ENCODE data around the gene TEX14. TPM values are rescaled to one million over a fixed set of nuclear protein-coding genes. Genes with fewer than 3 reads are reported as not detected.
"Not testable (repeated sequence)": the region's sequence is repeated elsewhere in the genome, so short reads cannot be mapped to it uniquely, and the experiment has no call there.

The TEX14 gene
- polyA plus RNA-seq, 1 donor: 0.33 TPM

DNA sequence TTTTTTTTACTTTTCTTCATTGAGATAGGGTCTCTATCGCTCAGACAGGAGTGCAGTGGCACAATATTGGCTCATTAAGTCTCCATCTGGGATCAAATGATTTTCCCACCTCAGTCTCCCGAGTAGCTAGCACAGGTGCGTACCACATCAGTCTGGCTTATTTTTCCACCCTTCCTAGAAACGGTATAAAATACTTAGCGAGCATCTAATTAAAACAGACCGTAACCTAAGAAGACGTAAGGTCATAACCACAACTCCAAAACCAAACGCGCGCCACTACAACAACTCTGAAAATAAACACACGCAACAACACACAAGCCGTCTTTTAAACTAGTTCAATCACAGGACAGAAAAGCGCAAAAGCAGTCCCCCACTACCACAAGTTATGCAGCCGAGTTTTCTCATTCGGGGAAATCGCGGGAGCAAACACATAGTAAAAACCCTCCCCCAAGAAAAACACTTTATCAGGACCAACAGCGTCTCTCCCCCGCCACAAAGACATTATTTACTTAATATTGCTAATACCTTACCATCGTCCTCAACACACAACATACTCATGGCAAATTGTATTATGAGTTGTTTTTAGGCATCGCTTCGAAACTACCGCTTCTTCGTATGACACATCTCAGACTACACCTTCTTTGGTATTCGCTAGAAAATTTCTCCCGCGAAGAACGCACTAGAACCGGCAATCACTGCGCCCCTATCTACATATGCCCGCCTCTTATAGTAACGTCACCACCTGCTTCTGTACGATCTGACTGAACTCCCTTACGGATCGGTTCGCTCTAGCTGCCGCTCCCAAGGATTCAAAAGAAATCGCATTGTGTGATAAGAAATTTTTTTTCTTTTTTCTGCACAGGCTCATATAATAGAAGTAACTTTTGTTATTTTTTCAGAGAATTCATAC, 32.8 kb downstream of the TEX14 start:
- peak overlapping the region; percentile 51 for H3K27ac ChIP-seq (ENCODE audit: low read length)
- WGBS (ENCODE audit: insufficient coverage, low lambda C conversion rate): 0% methylated on average over 5 of the region's 38 CpGs
- DNase-seq: peak; percentile 90 to 93
- peaks cover 5% of the 10 kb centered on the region for H3K9me3 ChIP-seq (ENCODE audit: control insufficient read depth, low read depth, low read length)
- peak overlapping the region; percentile 48 for H3K4me3 ChIP-seq (ENCODE audit: low read length)
- peaks cover 3% of the 10 kb centered on the region for H3K4me1 ChIP-seq (ENCODE audit: control insufficient read depth, insufficient read depth, low read length)
- H3K36me3 ChIP-seq (ENCODE audit: control insufficient read depth, insufficient read depth, low read length): no peaks in the 10 kb centered on the region
- no peaks in the 10 kb centered on the region for H3K27me3 ChIP-seq (ENCODE audit: control insufficient read depth, insufficient read depth, low read length)

DNA sequence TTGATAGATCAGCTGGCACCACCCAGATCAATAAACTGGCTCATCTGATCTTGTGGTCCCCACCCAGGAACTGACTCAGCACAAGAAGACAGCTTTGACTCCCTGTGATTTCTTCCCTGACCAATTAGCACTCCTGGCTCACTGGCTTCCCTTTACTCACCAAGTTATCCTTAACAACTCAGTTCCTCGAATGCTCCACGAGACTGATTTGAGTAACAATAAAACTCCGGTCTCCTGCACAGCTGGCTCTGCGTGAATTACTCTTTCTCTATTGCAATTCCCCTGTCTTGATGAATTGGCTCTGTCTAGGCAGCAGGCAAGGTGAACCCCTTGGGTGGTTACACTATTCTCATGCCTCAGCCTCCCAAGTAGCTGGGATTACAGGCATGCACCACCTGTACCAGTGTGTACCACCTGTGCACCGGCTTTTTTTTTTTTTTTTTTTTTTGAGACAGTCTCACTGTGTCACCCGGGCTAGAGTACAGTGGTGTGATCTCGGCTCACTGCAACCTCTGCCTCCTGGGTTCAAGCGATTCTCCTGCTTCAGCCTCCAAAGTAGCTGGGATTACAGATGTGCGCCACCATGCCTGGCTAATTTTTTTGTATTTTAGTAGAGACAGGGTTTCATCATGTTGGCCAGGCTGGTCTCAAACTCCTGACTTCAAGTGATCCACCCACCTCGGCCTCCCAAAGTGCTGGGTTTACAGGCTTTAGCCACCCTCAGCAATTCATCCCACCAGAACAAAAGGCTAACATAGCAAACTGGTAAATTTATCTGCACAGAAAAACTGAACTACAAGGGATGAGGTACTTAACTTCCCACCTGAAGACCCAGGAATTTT, 33.7 kb downstream of the TEX14 start:
- not testable (repeated sequence) for H3K36me3 ChIP-seq (ENCODE audit: control insufficient read depth, insufficient read depth, low read length); H3K4me3 ChIP-seq (ENCODE audit: low read length); H3K4me1 ChIP-seq (ENCODE audit: control insufficient read depth, insufficient read depth, low read length); H3K9me3 ChIP-seq (ENCODE audit: control insufficient read depth, low read depth, low read length); H3K27me3 ChIP-seq (ENCODE audit: control insufficient read depth, insufficient read depth, low read length)
- WGBS (ENCODE audit: insufficient coverage, low lambda C conversion rate): no CpG with 5 or more reads among the region's 10 CpGs
- peak in 1 of 2 donors; percentile 30 for DNase-seq
- H3K27ac ChIP-seq (ENCODE audit: low read length): peak overlapping the region; percentile 30

DNA sequence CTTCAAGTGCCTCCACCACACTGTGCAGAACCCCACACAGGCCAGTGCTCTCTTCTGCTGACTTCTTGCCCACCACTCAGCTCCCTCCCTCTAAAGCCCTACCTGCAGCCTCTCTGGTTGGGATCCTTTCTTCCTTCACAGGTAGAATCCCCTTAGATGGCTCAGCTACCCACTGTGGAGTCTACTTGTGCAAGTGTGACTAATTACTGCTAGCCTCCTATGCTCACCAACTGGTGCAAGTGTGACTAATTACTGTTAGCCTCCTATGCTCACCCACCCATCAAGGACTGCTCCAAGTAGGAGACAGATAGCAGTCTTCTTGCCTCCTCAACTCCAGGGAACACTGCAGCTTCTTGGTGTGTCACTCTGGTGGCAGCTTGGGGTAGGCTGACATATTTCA, 43.6 kb downstream of the TEX14 start:
- Histone ChIP-seq H3K27ac (ENCODE audit: low read length) (no peak overlapping the region), H3K4me3 (ENCODE audit: low read length) (no peak overlapping the region), H3K27me3 (ENCODE audit: control insufficient read depth, insufficient read depth, low read length) (peaks cover 2% of the 10 kb centered on the region), H3K36me3 (ENCODE audit: control insufficient read depth, insufficient read depth, low read length) (no peaks in the 10 kb centered on the region), H3K4me1 (ENCODE audit: control insufficient read depth, insufficient read depth, low read length) (no peaks in the 10 kb centered on the region), H3K9me3 (ENCODE audit: control insufficient read depth, low read depth, low read length) (no peaks in the 10 kb centered on the region)
- no peak for DNase-seq

DNA sequence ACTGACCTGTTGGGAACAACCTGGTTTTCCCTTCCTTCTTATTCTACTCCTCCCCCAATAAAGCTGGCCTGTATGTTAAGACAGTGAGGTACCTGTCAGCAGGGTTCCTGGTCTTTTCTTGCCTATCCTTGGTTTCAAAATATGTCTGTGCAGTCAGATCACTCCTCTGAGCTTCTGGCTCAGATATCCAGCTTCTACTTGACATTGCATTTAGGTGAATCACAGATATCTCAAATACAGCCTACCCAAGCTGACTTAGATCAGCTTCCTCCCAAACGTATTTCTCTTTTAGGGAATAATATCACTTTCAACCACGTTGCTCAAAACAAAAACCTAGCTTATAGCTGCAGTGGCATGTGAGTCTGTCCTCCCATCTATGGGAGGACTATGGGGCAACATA, 48.7 kb downstream of the TEX14 start:
- no CpG with 5 or more reads among the region's 2 CpGs for WGBS (ENCODE audit: insufficient coverage, low lambda C conversion rate)
- H3K4me3 ChIP-seq (ENCODE audit: low read length): no peak overlapping the region
- no peaks in the 10 kb centered on the region for H3K27me3 ChIP-seq (ENCODE audit: control insufficient read depth, insufficient read depth, low read length)

DNA sequence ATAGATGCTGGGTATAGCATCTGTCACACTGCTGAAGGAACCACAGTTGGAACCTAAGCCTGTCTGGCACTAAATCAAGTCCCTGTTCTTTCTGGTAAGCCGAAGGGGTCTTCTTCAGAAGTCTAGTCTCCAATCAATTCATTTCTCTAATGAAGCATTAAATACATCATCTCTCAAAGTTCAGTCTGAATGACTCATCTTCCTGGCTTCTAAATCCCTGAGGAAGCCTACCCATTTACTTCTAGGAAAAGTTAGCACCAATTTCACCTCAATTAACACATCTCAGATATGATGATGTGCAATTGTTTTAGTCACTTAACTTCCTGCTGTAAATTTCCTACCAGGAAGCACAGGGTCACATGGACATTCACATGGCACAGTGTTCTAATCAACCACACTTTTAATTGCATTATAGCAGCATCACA, 49.9 kb downstream of the TEX14 start:
- H3K36me3 ChIP-seq (ENCODE audit: control insufficient read depth, insufficient read depth, low read length): no peaks in the 10 kb centered on the region
- WGBS (ENCODE audit: insufficient coverage, low lambda C conversion rate): no CpG with 5 or more reads among the region's 1 CpG

More for the DNA sequence above, 48.7 kb downstream of the TEX14 start:
- DNase-seq: no peak
- no peaks in the 10 kb centered on the region for H3K36me3 ChIP-seq (ENCODE audit: control insufficient read depth, insufficient read depth, low read length)
- H3K27ac ChIP-seq (ENCODE audit: low read length): no peak overlapping the region
- no peaks in the 10 kb centered on the region for H3K9me3 ChIP-seq (ENCODE audit: control insufficient read depth, low read depth, low read length)
- H3K4me1 ChIP-seq (ENCODE audit: control insufficient read depth, insufficient read depth, low read length): no peaks in the 10 kb centered on the region

DNA sequence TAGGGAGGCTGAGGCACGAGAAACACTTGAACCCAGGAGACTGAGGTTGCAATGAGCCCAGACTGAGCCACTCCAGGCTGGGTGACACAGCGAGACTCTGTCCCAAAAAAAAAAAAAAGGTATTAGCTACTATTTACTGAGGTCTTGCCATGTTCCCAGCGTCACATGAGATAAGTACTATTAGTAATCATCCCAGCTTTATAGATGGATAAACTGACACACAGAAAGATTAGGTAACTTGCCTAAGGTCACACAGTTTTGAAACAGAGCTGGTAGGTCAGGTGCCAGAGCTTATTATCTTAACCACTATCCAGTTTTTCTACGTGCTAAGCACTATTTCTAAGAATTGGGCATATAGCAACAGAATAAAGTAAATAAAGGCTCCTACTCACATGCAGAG, 51.6 kb downstream of the TEX14 start:
- Histone ChIP-seq H3K4me1 (ENCODE audit: control insufficient read depth, insufficient read depth, low read length) (no peaks in the 10 kb centered on the region), H3K36me3 (ENCODE audit: control insufficient read depth, insufficient read depth, low read length) (no peaks in the 10 kb centered on the region), H3K27ac (ENCODE audit: low read length) (no peak overlapping the region), H3K4me3 (ENCODE audit: low read length) (no peak overlapping the region), H3K9me3 (ENCODE audit: control insufficient read depth, low read depth, low read length) (no peaks in the 10 kb centered on the region), H3K27me3 (ENCODE audit: control insufficient read depth, insufficient read depth, low read length) (peaks cover 2% of the 10 kb centered on the region)
- no peak for DNase-seq
- WGBS (ENCODE audit: insufficient coverage, low lambda C conversion rate): no CpG with 5 or more reads among the region's 4 CpGs

More for the DNA sequence above, 49.9 kb downstream of the TEX14 start:
- Histone ChIP-seq H3K4me3 (ENCODE audit: low read length) (no peak overlapping the region), H3K27me3 (ENCODE audit: control insufficient read depth, insufficient read depth, low read length) (peaks cover 2% of the 10 kb centered on the region), H3K4me1 (ENCODE audit: control insufficient read depth, insufficient read depth, low read length) (no peaks in the 10 kb centered on the region), H3K27ac (ENCODE audit: low read length) (no peak overlapping the region), H3K9me3 (ENCODE audit: control insufficient read depth, low read depth, low read length) (no peaks in the 10 kb centered on the region)
- DNase-seq: no peak

DNA sequence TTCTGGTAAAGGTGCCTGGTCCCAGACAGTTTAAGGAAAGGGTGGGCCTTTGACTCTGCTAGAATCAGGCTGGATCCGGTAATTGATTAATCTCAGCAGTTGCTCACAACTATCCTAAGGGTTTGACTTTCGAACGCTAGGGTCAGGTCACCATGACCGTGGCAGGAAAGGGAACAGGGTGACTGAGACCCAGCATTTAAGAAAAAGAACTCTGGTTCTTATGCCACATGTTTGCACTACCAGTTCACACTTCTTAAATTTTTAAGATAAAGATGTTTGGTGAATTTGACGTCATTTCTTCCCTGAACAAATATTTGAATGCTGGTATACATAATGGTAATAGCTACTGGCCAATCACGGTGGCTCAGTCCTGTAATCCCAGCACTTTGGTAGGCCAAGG, 52.2 kb downstream of the TEX14 start:
- no peaks in the 10 kb centered on the region for H3K36me3 ChIP-seq (ENCODE audit: control insufficient read depth, insufficient read depth, low read length)
- no peak overlapping the region for H3K27ac ChIP-seq (ENCODE audit: low read length)
- no peaks in the 10 kb centered on the region for H3K9me3 ChIP-seq (ENCODE audit: control insufficient read depth, low read depth, low read length)
- no peaks in the 10 kb centered on the region for H3K4me1 ChIP-seq (ENCODE audit: control insufficient read depth, insufficient read depth, low read length)
- 60% methylated on average over 1 of the region's 6 CpGs for WGBS (ENCODE audit: insufficient coverage, low lambda C conversion rate)
- no peak for DNase-seq
- H3K4me3 ChIP-seq (ENCODE audit: low read length): no peak overlapping the region
- H3K27me3 ChIP-seq (ENCODE audit: control insufficient read depth, insufficient read depth, low read length): peaks cover 2% of the 10 kb centered on the region

DNA sequence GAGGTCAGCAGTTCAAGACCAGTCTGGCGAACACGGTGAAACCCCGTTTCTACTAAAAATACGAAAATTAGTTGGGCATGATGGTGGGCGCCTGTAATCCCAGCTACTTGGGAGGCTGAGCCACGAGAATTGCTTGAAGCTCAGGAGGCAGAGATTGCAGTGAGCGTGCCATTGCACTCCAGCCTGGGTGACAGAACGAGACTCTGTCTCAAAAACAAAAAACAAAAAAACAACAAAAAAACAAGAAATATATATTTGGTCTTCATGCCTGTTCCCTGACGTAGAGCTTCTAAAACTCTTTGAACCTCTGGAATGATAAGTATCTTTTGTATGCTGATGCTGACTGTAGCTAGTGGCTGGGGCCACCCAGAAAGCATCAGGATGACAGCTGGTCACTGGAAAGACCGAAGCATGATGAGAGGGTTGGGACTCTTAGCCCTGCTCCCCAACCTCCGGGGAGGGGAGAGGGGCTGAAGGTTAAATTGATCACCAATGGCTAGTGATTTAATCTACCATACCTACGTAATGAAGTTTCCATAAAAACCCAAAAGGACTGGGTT, 54.8 kb downstream of the TEX14 start:
- Histone ChIP-seq H3K9me3 (ENCODE audit: control insufficient read depth, low read depth, low read length) (no peaks in the 10 kb centered on the region), H3K27me3 (ENCODE audit: control insufficient read depth, insufficient read depth, low read length) (peaks cover 2% of the 10 kb centered on the region), H3K27ac (ENCODE audit: low read length) (no peak overlapping the region), H3K36me3 (ENCODE audit: control insufficient read depth, insufficient read depth, low read length) (no peaks in the 10 kb centered on the region), H3K4me1 (ENCODE audit: control insufficient read depth, insufficient read depth, low read length) (peaks cover 3% of the 10 kb centered on the region), H3K4me3 (ENCODE audit: low read length) (no peak overlapping the region)
- no peak for DNase-seq
- WGBS (ENCODE audit: insufficient coverage, low lambda C conversion rate): 79% methylated on average over 5 of the region's 12 CpGs

DNA sequence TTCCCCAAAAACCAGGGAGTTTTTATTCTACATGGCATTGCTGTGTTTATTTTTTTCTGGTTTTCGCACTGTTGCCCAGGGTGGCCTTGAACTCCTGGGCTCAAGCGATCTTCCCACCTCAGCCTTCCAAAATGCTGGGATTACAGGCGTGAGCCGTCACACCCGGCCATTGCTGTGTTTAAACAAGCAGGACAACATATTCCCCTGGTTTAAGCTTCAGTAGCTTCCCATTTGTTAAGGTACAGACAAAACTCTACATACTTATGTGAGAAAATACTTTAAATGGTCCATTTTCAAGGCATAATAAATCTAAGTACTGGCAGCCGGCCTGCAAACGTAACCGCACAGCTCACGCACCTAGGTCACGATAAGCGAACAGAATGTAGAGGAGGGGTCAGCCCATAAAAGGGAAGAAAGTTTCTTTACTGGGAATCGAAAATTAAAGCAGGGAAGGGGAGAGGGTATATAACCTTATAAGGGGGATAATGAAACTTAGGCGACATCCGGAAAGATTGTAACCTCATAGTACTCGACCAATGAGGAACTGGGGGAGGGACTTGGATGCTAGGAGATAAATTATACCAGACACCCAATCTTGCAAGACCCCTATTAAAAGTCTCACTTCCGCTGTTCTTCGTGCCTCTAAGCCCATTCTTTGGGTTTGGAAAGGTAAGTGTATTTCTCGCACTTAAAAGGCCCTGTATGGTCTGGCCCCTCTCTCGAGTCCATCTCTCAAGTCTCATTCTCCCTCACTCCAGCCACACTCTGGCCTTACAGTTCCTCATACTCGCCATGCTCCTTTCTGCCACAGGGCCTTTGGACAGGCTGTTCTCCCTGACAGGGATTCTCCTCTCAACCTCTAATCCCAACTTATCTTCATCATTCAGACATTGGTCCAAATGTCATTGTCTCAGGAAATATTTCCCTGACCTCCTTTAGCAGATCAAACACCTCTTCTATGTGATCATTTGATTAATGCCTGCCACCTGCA, 59.2 kb downstream of the TEX14 start:
- H3K27ac ChIP-seq (ENCODE audit: low read length): peak overlapping the region; percentile 83
- H3K9me3 ChIP-seq (ENCODE audit: control insufficient read depth, low read depth, low read length): no peaks in the 10 kb centered on the region
- peaks cover 3% of the 10 kb centered on the region for H3K4me1 ChIP-seq (ENCODE audit: control insufficient read depth, insufficient read depth, low read length)
- peak overlapping the region; percentile 53 for H3K4me3 ChIP-seq (ENCODE audit: low read length)
- 61% methylated on average over 4 of the region's 20 CpGs for WGBS (ENCODE audit: insufficient coverage, low lambda C conversion rate)
- H3K27me3 ChIP-seq (ENCODE audit: control insufficient read depth, insufficient read depth, low read length): peaks cover 2% of the 10 kb centered on the region
- DNase-seq: no peak
- no peaks in the 10 kb centered on the region for H3K36me3 ChIP-seq (ENCODE audit: control insufficient read depth, insufficient read depth, low read length)

Data from large intestine (tissue), 3 donors.